Stimulated activated CD4-positive, alpha-beta T cell treated with anti-CD3 and anti-CD28 coated beads, Interleukin-4, amount 100 ng/mL, for 48 hours (primary cell): ENCODE measurements around the gene FBN3.

Experiments used
- DNase-seq, 2 donors: peaks; one replicate each; pipeline ENCODE4 v3.0.0-alpha.2; 2020; ENCODE audit warnings: low read depth in 2 of 2

FBN3 gene

DNA sequence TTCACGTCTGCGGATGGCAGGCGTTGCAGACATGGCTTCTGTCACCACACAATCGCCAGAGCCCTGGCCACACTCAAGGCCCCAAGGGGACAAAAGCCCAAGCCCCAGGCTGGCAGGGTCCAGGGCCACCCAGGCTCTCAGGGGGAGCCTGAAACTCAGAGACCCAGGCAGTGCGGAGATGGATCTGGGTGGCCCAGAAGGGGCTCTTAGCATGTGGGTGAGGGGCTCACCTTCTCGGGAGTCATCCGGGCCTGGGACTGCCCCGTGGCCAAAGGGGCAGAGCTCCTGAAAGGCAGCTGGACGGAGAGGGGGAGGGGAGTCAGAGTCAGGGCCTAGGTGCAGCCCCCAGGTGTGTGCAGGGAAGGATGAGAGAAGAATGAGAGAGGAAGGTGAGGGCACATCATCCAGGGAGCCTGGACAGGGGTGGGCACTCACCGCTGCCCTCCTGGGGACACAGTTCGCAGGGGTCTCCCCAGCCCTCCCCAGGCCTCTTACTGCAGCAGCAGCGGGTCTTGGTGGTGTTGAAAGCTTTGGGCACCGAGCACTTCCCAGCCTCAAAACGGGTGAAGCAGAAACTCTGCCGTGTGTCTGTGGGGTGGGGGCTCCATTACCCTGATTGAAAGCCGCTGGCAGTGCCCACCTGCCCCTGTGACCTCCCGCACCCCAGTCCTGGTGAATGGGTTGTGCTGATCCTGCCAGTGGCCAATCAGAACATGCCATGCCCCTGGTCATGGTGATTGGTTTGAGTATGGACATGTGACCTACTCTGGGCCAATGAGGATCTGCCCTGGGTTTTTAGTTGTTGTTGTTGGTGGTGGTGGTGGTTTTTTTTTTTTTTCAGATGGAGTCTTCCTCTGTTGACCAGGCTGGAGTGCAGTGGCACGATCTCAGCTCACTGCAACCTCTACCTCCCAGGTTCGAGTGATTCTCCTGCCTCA is 59.5 kb downstream of the FBN3 start:
- DNase-seq, result no peak

DNA sequence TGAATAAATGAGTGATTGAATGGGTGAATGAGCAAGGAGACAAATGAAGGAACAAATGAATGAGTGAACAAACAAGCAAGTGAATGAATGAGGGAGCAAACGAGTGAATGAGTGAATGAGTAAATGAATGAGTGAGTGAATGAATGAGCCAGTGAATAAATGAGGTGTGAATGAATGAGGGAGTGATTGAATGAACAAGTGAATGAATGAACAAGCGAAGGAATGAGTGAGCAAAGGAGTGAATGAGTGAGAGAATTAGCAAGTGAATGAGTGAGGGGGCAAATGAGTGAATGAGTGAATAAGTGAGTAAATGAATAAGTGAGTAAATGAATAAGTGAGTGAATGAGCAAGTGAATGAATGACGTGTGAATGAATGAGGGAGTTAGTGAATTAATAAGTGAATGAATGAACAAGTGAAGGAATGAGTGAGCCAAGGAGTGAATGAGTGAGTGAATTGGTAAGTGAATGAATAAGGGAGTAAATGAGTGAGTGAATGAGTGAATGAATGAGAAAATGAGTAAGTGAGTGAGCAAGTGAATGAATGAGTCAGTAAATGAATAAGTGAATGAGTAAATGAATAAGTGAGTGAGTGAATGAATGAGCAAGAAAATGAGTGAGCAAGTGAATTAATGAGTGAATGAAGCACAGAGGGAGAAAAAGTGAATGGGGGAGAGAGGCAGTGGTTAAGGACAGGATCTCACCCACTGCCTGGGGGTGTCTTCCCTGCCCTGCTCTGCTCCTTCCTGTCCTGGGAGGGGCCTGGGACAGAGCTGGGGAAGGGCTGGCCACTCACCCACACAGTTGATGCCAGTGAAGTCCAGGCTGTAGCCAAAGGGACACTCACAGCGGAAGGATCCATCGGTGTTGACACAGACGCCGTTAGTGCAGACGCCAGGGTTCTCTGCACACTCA is 60.4 kb downstream of the FBN3 start:
- DNase-seq, result no peak

DNA sequence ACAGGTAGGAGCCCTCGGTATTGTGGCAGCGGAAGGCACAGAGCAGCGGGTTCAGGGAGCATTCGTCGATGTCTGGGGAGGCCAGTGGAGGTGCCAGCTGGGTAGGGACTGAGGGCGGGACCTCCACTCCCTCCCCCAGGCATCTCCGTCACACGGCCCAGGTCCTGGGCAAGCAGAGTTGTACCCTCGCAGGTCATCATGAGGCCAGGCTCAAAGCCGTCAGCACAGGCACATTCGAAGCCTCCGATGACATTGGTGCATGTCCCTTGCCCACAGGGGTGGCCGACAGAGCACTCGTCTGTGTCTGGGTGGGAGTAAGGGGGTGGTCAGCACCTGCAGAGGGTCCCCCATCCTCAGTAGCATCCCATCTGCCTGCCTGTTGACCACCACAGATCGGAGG is 61.5 kb downstream of the FBN3 start:
- DNase-seq, result no peak

DNA sequence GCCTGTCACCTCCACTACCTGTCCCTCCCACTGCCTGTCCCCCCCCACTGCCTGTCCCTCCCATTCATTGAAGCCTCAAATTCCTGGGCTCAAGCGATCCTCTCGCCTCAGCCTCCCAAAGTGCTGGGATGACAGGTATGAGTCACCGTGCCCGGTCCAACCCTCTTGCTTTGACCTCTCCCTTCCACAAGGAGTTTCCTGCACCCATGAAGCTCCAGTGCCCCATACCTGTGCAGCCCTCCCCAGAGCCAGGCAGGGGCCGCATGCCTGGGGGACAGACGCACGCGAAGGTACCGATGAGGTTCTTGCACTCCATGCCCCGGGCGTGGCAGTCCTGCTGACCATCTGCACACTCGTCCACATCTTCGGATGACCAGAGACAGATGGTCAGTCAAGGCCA is 62.5 kb downstream of the FBN3 start:
- no peak for DNase-seq

DNA sequence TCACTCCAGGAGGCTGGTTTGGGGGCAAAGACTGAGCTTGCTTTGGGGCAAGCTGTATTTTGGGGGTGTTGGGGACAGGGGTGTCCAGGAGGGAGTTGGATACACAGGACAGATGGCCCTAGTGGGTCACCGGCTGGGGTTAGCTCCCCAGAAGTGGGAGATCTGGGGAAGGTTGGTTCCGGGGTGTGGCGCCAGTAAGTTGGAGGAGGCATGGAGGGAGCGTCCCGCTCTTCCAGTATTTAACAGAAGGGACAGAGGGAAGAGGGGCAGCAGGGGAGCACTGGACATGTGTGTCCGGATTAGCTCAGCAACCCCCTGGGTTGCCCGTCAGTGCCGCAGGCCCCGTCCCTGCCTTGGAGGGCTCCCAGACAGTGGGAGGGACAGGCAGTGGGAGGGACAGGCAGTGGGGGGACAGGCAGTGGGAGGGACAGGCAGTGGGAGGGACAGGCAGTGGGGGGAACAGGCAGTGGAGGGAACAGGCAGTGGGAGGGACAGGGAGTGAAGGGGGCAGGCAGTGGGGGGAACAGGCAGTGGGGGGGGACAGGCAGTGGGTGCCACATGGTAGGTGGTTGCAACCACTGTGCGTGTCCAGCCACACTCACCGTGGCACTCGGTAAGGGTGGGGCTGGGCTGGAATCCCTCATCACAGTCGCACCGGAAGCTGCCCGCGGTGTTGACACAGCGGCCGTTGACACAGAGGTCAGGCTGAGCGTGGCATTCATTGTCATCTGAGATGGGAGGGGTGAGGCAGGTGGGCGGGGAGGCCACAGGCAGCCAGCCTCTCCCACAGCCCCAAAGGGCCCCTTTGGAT is 63.6 kb downstream of the FBN3 start:
- no peak for DNase-seq

DNA sequence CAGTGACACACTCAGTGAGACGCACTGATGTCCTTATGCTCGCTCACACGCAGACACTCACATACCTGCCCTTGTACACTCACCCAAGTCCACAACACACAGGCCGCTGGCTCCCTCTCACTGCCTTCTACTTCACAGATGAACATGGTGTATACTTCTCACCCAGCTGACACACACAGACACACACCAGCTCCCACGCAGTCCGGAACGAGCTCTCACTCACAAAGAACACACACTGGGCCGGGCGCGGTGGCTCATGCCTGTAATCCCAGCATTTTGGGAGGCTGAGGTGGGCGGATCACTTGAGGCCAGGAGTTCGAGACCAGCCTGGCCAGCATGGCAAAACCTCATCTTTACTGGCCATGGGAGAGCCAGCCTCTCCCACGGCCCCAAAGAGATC is 65.2 kb downstream of the FBN3 start:
- no peak for DNase-seq

DNA sequence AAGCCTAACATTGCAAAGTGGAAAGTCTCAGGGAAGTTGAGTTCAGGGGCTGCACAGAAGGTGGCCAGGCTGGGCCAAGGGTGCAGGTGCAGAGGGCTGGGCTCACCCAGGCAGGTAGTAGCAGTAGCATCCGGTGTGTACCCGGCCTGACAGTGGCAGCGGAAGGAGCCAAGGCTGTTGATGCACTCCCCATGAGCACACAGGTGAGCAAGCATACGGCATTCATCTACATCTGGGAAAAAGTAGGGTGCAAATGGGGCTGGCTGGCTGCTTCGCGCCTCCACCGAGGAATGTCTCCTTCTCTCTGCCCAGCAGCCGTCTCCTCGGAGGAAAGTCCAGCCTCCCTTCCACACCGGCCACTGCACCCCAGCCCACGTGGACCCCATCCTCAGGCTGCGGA is 66.3 kb downstream of the FBN3 start:
- DNase-seq, result no peak

DNA sequence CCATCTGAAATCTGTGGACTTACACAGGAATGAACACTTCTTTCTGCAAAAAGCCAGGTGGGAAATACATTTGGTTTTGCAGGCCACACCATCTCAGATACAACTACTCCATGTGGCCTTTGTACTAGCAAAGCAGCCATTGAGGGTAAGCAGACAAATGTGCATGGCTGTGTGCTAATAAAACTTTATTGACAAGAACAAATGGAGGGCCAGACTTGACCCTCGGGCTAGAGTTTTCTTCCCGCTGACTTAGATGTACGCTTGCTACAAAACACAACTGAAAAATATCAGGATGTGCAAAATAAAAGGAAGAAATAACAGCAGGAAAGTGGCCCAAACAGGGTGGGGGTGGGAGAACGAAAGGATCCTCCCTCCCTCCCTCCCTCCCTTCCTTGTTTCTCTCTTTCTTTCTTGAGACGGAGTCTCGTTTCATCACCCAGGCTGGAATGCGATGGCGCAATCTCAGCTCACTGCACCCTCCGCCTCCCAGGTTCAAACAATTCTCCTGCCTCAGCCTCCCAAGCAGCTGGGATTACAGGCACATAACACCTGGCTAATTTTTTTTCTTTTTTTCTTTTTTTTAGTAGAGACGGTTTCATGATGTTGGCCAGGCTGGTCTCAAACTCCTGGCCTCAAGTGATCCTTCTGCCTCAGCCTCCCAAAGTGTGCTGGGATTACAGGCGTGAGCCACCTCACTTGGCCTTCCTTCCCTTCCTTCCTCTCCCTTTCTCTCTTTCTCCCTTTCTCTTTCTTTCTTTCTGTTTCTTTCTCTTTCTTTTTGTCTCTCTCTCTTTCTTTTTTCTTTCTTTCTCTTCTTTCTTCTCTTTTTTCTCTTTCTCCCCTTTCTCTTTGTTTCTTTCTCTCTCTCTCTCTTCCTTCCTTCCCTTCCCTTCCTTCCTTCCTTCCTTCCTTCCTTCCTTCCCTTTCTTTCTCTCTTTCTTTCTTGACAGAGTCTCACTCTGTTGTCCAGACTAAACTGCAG is 67.5 kb downstream of the FBN3 start:
- no peak for DNase-seq

DNA sequence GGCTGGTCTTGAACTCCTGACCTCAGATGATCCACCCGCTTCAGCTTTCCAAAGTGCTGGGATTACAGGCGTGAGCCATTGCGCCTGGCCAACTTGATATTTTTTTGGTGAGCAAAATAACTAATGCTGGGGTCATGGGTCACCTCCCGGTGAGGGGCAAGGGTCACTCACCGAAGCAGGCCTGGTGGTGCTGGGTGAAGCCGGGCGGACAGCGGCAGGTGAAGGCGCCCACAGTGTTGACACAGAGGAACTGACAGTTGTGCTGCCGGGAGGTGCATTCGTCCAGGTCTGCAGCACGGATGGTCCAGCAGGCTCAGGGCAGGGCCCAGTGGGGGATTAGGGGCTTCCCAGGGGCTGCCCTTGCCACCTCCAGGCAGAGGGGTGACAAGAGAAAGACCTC is 68.6 kb downstream of the FBN3 start:
- no peak for DNase-seq

DNA sequence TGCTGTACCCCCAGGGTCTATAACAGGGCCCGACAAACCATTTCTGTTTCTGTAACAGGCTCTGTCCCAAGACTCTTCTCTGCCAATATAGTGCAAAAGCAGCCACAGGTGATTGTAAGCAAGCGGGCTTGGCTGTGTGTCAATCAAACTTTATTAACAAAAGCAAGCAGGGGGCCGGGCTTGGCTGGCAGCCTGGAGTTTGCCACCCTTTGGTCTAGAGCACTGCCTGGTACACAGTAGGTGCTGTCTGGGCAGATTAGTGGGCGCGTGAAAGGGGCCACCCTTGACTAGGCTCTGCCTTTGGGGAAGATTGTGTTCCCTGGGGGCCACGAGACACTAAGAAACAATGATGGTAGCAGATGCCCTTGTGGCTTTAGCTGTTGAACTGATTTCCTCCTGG is 69.4 kb downstream of the FBN3 start:
- DNase-seq, result no peak

DNA sequence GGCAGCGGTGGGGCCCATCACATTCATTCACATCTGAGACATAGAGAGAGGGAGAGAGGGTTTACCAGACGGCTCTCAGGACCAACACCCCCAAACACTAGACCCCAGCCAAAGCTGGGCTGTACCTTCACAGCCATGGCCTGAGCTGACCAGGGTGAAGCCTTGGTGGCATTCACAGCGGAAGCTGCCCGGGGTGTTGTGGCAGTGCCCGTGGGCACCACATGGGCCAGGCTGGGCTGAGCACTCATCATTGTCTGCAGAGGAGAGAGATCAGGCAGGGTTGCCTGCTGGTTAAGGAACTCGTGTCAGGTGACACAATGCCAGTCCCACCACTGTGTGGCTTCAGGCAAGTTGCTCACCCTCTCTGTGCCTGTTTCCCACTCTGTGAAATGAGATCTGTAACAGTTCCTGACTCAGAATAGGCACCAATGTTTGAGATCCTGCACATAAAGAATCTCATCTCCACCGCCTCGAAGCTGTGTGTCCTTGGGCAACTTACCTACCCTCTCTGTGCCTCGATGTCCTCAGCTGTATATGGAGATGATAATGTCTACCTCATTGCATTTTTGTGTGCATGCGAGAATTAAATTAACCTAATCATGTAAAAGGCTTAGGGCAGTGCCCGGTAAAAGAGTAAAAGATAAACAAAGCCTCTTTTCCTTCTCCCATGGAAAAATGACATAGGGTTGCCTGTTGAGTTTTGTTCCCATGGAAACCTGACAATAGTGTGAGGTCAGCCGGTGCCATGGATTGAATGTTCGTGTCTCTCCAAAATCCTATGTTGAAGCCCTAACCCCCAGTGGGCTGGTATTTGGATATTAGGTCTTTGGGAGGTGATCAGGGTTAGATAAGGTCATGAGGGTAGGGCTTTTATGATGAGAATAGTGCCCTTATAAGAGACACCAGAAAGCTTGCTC is 74.0 kb downstream of the FBN3 start:
- no peak for DNase-seq

DNA sequence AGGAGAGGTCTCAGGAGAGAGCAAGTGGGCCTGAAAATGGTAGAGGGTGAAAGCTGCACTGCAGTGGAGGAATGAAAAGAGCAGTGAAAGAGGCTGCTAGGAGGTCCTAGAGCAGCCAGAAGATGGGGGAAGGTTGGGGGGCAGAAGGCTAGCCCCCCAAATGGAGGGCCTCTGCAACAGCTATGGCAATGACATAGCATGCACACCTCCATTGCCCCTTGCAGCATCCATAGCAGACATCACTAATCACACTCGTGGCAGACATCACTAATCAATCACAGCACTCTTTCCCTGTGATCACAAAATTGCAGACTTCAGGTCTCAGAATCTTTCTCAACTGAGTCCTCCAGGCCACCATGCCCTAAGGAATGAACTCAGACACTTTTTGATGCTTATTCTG is 74.9 kb downstream of the FBN3 start:
- no peak for DNase-seq

DNA sequence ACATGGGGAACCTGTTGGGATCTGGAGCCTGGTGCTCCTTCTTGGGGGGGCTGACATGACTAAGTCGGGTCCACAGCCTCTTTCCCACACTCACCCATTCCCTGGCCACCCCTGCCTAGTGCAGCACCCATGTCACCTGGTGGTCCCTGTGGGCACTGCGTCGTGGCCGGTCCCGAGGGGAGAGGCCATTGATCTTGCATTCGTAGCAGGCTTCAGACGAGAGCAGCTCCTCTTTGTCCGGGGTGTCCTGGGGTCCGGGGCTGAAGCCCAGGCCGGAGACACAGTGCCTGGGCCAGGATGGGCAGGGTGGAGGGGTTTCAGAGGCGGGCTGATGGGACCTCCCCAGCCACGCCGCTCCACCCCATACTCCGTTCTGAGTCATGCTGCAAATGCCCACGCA is 77.5 kb downstream of the FBN3 start:
- DNase-seq, result no peak

DNA sequence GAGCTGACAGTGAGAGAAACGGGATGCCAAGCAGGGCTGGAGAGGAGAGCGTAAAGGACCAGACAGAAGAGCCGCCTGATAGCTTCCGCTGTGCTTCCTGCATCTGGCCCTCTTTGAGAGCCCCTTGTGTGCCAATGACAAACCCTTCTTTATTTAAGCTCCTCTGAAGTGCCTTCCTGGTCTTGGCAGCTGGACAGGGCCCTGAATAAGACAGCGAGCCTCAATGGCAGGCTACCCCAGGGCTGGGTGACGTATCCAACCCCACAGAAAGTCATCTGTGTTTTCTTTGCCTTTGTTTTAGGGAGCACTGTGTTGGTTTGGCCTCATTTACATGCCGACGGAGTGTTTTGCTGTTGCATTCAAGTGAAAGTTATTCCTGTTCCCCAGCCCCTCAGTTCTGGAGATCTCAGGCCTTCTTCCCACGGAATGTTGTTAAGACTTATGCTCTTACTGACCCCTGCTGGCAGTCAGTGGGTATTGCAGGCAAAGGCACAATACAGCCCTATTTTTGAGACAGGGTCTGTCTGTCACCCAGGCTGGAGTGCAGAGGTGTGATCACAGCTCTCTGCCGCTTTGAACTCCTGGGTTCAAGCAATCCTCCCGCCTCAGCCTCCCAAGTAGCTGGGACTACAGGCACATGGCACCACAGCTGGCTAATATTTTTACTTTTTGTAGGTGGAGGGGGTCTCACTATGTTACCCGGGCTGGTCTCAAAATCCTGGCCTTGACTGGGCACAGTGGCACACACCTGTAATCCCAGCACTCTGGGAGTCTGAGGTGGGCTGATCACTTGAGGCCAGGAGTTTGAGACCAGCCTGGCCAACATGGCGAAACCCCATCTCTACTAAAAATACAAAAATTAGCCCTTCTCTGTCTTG is 80.1 kb downstream of the FBN3 start:
- DNase-seq, result no peak

DNA sequence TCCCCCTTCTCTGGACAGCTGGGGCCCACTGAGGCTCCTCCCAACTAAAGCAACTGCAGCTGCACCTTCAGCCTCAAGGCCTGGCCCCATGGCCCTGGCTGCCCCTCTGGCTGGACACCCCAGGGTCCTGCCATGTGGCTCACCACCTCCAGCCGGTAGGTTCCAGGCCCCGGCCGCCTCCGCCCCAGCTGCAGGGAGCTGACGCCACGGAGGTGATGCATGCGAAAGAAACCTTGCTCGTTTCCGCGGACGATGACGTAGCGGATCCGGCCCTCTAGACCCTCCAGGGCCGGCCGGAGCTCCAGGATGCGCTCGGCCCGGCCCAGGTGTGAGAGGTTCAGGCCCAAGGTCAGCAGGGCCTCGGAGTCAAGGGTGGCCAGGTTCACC is 83.5 kb downstream of the FBN3 start:
- no peak for DNase-seq

DNA sequence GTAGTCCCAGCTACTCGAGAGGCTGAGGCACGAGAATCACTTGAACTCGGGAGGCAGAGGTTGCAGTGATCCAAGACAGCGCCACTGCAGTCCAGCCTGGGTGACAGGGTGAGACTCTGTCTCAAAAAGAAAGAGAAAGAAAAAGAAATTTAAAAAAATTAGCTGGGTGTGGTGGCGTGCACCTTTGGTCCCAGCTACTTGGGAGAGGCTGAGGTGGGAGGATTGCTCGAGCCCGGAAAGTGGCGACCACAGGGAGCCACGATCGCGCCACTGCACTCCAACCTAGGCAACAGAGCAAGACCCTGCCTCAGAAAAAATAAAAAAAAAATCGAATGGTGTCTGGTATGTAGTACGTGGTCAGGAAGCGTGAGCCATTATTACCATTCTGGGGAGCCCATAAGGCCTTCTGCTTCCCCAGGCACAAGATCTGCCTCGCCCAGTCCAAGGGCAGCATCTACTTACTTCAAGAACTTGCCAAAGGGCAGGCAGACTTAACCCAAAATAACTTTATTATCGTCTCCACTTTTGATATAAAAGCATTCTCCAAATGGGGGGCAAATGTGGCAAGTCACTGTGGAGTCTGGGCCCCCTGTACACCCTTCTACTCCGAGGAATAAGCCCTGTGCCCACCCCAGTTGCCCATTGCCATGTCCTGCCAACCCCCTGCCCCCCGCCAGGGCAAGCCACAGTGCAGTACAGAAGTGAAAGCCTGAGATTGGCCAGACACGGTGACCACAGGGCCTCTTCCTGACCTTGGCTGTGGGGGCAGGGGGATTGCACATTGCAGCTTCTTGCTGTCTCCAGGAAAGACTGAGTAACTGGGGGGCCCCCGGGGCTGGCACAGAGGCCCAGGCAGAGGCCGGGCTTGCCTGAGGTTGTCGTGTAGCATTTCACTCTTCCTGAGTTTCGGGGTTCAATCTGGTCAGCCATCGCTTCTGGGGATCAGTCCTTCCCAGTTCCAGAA is 84.2 kb downstream of the FBN3 start:
- DNase-seq, result no peak

DNA sequence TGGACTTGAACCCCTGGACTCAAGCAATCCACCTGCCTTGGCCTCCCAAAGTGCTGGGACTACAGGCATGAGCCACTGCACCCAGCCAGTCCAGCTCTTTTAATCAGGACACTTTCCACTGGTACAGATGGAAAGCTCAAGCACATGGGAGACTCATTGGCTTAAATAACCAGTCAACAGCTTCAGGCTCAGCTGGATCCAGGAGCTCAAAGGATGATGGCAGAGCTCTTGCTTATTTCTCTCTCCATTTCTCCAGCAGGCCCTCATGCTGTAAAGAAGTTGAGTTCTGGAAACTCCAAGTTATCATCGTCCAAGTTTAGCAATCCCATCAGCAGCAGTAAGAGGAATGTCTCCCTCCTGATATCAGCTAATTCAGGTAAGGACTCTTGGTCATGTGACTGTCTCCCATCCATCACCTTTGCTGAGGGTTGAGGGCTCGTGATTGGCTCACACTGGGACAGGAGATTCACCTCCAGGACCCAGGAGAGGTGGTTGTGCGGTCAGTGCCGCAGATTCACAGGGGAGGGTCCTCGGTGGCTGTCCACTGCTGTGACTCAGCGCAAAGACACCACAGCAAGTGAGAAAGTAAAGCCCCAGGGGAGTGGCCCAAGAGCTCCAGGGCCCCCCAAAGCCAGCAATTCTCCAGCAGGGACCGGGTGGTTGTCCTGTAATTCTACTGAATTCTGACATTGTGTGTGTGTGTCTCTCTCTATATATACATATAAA is 91.7 kb downstream of the FBN3 start:
- DNase-seq, result no peak
